OCI-LY1 (cell line): ENCODE data around the gene KICS2.

ENCODE experiments used
- EZH2 ChIP-seq: fragments of 200-600 bp; sonication (generic), shearing (Covaris generic); IDR thresholded peaks from 2 replicates; pipeline ENCODE4 v1.8.0; 2017; ENCODE audit warnings: borderline replicate concordance, mixed run types, mild to moderate bottlenecking, antibody characterized with exemption, low read length, moderate library complexity, mixed read lengths
- TF ChIP-seq, protein P1 (sequence below): fragments of 200-600 bp; sonication (generic), shearing (Covaris generic); IDR thresholded peaks from 2 replicates; pipeline ENCODE4 v1.5.1; 2017; ENCODE audit warnings: mild to moderate bottlenecking, antibody characterized with exemption, low read length, moderate library complexity, mixed read lengths

DNA sequence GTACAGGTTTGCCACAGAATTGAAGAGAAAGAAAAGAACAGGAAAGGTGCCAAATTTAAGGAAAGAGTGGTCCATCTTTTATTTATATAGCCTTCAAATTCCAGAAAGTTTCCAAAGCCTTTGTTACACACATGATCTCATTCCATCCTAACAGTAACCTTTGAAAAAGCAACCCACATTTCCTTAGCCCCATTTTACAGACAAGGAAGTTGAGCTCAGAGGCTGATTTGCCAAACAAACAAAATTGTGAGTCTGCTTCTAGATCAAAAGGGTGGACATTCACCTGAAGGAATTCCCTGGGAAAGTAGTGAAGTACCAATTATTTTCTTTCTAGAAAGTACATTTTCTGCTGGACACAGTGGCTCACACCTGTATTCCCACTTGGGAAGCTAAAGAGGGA, 32.0 kb downstream of the KICS2 start:
- TF ChIP-seq, protein P1, sequence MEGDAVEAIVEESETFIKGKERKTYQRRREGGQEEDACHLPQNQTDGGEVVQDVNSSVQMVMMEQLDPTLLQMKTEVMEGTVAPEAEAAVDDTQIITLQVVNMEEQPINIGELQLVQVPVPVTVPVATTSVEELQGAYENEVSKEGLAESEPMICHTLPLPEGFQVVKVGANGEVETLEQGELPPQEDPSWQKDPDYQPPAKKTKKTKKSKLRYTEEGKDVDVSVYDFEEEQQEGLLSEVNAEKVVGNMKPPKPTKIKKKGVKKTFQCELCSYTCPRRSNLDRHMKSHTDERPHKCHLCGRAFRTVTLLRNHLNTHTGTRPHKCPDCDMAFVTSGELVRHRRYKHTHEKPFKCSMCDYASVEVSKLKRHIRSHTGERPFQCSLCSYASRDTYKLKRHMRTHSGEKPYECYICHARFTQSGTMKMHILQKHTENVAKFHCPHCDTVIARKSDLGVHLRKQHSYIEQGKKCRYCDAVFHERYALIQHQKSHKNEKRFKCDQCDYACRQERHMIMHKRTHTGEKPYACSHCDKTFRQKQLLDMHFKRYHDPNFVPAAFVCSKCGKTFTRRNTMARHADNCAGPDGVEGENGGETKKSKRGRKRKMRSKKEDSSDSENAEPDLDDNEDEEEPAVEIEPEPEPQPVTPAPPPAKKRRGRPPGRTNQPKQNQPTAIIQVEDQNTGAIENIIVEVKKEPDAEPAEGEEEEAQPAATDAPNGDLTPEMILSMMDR: no peak
- TF ChIP-seq EZH2: no peak
